ENCODE data around the gene DCP2. TPM values are rescaled to one million over a fixed set of nuclear protein-coding genes. Genes with fewer than 3 reads are reported as not detected.

DCP2 gene
- total RNA-seq, 1 experiment from 2014 or later = 176 TPM

DNA sequence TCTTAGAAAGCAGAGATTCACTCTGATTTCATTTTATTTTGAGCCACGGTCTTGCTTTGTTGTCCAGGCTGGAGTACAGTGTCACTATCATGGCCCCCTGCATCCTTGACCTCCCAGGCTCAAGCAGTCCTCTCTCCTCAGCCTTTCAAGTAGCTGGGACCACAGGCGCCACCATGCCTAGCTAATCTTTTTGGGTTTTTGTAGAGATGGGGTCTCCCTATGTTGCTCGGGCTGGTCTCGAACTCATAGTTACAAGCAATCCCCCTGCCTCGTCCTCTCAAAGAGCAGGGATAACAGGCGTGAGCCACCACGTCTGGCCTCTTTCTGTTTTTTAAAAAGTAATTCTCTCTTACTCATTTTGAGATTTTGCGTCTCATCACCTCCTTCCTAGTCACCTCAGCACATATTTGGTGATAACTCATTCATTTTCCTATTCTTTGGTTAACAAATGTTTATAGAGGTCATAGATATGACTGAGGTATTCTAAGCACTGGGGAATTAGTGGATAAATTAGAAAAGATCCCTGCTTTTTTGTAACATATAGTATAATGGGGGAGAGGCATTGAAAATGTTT is 10.8 kb upstream of the DCP2 start:
- no peak overlapping the region for H2BK120ac ChIP-seq (ENCODE audit: low read depth, low read length, poor library complexity, severe bottlenecking)
- no peak overlapping the region for H2BK20ac ChIP-seq (ENCODE audit: low read depth, low read length, poor library complexity, severe bottlenecking)
- Mint-ChIP-seq H3K36me3 (ENCODE audit: insufficient read depth in 1 of 3, low read depth in 3 of 3) (no peaks in the 10 kb centered on the region), H3K4me3 (no peak overlapping the region), H3K4me1 (peaks cover 8 to 14% of the 10 kb centered on the region in 2 experiments), H3K27me3 (ENCODE audit: low read depth) (no peaks in the 10 kb centered on the region), H3K27ac (no peak overlapping the region), H3K9me3 (no peaks in the 10 kb centered on the region)
- H3K23me2 ChIP-seq (ENCODE audit: insufficient read length, low read depth, low read length, poor library complexity, severe bottlenecking) = no peaks in the 10 kb centered on the region
- no peaks in the 10 kb centered on the region for H3K79me1 ChIP-seq (ENCODE audit: insufficient read depth, low read depth, low read length, poor library complexity, severe bottlenecking)
- WGBS (ENCODE audit: extremely low coverage, insufficient read length, low lambda C conversion rate) = no CpG with 5 or more reads among the region's 8 CpGs
- no peaks in the 10 kb centered on the region for H4K20me1 ChIP-seq (ENCODE audit: control insufficient read depth, insufficient read depth, insufficient read length)
- H2BK5ac ChIP-seq (ENCODE audit: insufficient read length, low read length) = no peak overlapping the region
- no peak overlapping the region for H2BK12ac ChIP-seq (ENCODE audit: insufficient read length, low read depth, low read length)
- no peaks in the 10 kb centered on the region for H3K79me2 ChIP-seq (ENCODE audit: insufficient read depth, low read length)
- H3K4me2 ChIP-seq (ENCODE audit: insufficient read depth, insufficient read length, low read length) = no peak overlapping the region
- H2AK5ac ChIP-seq (ENCODE audit: insufficient read length, low read length) = no peak overlapping the region
- H3K14ac ChIP-seq (ENCODE audit: insufficient read depth, low read length) = no peak overlapping the region
- no peak overlapping the region for H4K91ac ChIP-seq (ENCODE audit: insufficient read length, low read depth, low read length)
- H3K18ac ChIP-seq (ENCODE audit: insufficient read length, low read depth, low read length) = no peak overlapping the region
- H3K4ac ChIP-seq (ENCODE audit: low read depth, low read length) = no peak overlapping the region
- no peak for DNase-seq
- H3T11ph ChIP-seq (ENCODE audit: low read length) = no peak overlapping the region
- no peaks in the 10 kb centered on the region for H3K9me3 ChIP-seq (ENCODE audit: control insufficient read depth, low read depth, low read length)
- H3K23ac ChIP-seq (ENCODE audit: insufficient read length, low read depth, low read length) = no peak overlapping the region
- no peak overlapping the region for H3K9ac ChIP-seq (ENCODE audit: extremely low read depth, insufficient read length, low read length)
- no peak overlapping the region for H2AFZ ChIP-seq (ENCODE audit: low read length)
- H2BK15ac ChIP-seq (ENCODE audit: low read depth, low read length) = no peak overlapping the region
- no peak overlapping the region for H4K8ac ChIP-seq (replicated peaks; ENCODE audit: insufficient read length, low read depth, low read length)
- no peaks in the 10 kb centered on the region for H3K27me3 ChIP-seq (ENCODE audit: insufficient read depth, low read length)
- H3K4me1 ChIP-seq (ENCODE audit: insufficient read depth, low read length) = no peaks in the 10 kb centered on the region; the same call in 1 of the 2 replicates
- no peak overlapping the region for H3K27ac ChIP-seq (ENCODE audit: insufficient read length, low read depth, low read length)
- no peak overlapping the region for H3K56ac ChIP-seq (ENCODE audit: insufficient read length, low read depth, low read length)
- H4K5ac ChIP-seq (ENCODE audit: insufficient read length, low read depth, low read length) = no peak overlapping the region
- TF ChIP-seq, protein P1, sequence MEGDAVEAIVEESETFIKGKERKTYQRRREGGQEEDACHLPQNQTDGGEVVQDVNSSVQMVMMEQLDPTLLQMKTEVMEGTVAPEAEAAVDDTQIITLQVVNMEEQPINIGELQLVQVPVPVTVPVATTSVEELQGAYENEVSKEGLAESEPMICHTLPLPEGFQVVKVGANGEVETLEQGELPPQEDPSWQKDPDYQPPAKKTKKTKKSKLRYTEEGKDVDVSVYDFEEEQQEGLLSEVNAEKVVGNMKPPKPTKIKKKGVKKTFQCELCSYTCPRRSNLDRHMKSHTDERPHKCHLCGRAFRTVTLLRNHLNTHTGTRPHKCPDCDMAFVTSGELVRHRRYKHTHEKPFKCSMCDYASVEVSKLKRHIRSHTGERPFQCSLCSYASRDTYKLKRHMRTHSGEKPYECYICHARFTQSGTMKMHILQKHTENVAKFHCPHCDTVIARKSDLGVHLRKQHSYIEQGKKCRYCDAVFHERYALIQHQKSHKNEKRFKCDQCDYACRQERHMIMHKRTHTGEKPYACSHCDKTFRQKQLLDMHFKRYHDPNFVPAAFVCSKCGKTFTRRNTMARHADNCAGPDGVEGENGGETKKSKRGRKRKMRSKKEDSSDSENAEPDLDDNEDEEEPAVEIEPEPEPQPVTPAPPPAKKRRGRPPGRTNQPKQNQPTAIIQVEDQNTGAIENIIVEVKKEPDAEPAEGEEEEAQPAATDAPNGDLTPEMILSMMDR (conservative IDR thresholded peaks at IDR 0.05) = no peak

All from H9 (cell line).